HG03342 (cell line): ENCODE data around the gene YARS1.

ENCODE experiments used
- ATAC-seq: cut with Tn5 transposase; IDR thresholded peaks from one replicate; pipeline ENCODE4 v1.9.1; 2021; ENCODE audit warnings: mild to moderate bottlenecking, moderate library complexity; ENCODE audit not compliant: unreplicated experiment

Gene YARS1

DNA sequence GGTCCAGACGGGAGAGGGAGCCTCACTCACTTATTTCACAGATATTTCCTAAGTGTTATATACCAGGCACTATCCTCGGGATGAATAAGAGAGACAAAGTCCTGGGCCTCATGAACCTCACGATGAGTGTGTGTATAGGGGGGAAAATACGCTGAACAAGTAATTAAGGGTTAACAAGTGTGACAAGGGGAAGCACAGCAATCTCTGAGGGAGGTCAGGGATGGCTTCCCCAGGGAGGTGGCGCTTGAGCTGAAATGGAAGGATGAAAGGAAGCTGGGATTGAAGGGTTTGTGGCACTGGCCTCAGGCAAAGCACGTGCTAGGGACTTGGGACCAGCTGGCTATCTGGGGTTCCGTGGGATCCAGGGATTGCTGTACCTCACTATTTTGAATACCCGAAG is 68.2 kb downstream of the YARS1 start:
- no peak for ATAC-seq

- ATAC-seq: no peak
These were observed 68.8 kb downstream of the YARS1 start for GRCh38 chr1:32748348-32748747.

DNA sequence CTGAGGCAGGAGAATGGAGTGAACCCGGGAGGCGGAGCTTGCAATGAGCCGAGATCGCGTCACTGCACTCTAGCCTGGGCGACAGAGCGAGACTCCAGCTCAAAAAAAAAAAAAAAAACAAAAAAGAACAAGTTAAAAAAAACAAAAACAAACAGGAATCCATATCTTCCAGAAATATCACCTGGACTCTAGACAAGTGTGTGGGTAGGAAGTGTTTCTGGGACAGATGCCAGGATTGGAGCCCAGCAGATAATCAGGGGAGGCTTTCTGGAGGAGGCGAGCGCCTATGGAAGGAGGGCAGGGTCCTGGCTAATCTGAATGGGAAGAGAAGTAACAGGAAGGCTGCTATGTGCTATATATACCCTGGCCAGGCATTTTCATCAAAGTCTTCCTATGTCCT is 71.0 kb downstream of the YARS1 start:
- ATAC-seq: no peak

DNA sequence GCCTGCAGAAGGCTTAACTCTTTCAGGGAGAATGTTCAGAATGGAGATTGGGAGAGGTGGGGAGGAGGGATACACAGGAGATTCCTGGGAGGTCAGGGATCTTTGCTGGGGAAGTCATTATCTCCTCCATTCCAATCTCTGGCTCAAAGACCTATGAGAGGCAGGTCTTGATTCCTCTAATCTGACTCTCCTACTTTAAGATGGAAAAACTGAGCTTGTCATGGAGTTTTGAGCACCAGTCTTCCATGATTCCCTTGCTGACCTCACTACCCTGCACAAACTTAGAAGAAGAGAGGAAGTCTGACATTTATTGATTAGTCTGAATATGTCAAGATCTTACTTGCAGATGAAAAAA is 73.1 kb downstream of the YARS1 start:
- no peak for ATAC-seq

DNA sequence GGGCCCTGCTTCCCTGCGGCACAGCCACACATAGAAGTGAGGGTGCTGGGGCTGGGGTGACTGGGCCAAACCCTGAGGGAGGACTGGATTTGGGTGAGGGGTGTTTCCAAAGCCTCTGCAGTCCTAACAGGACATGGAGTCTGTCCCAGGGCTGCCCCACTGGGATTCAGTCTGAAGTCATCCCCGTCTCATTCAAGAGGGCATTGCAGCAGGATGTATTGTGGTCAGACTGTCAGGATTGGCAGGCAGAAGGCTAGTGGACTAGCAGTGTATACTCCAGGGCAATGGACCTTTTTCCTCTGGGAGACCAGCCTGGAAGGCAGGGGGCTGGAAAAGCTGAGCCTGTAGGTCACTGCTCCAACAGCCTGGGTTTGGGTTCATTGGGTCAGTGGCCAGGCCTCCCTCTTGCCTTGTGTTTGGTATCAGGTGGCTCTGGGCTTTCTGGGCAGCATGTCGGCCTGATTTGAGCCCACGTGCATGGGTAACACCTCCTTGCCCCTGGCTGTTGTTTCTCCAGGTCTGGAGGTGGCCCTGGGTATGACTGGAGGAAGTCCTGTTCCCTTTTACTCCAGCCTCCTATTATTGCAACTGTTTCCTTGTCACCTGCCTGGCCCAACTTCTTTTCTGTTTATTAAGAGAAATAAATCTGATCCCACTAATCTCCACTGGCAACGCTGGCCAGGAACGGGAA is 73.6 kb downstream of the YARS1 start:
- ATAC-seq: no peak

DNA sequence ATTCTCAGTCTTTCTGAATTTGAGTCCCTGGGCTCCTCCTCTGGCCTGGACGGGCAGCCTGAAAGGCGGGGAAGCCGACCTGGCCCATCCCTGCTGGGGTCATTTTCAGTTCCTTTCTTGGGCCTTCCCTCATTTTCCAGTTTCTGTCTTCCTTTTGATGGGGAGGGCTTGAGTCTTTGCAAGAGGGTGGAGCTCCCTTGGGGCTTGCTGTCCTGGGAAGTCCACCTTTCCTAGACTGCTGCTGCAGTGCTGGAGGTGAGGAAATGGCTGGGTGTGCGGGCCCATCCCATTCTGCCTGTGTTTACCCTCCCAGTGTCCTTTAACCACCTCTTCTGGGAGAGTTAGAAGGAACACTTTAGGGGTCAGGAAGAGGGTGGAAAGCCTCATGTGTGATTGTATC is 74.2 kb downstream of the YARS1 start:
- no peak for ATAC-seq

GRCh38 chr1:32742199-32742947 is 74.8 kb downstream of the YARS1 start:
- no peak for ATAC-seq

DNA sequence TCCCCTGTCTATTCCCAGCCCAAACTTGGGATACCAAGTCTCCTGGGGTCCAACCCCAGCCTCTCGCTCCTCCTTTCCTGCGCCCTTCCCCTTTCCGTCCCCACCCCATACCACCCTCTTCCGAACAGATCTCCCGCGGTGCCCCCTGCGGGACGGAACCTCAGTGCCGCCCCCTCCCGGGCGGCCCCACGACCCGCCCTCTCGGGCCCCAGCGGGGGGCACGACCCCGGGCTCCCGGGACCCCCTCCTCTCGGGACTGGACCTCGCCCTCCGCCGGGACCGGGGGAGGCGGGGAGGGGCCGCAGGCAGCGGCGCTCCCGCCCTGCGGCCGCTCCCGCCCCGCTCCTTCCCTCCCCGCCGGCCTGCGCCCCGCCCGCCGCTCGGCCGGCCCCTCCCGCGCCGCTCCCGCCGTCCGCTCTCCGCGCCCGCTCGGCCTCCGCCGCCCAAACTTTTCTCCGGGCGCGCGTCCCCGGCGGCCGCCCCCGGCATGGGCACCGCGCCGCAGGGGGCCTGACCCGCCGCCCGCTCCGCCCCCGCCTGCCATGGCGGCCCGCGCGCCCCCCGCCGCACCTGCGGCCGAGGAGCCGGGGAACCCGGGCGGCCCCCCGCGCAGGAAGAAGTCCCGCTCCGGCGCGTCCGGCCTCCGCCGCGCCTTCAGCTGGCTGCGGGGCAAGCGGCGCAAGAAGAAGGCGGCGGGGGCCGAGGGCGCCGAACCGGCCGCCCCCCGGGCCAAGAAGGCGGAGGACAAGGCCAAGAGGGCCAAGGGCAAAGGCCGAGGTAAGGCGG is 75.6 kb downstream of the YARS1 start:
- no peak for ATAC-seq

GRCh38 chr1:32741059-32741412 is 76.1 kb downstream of the YARS1 start:
- ATAC-seq: no peak

DNA sequence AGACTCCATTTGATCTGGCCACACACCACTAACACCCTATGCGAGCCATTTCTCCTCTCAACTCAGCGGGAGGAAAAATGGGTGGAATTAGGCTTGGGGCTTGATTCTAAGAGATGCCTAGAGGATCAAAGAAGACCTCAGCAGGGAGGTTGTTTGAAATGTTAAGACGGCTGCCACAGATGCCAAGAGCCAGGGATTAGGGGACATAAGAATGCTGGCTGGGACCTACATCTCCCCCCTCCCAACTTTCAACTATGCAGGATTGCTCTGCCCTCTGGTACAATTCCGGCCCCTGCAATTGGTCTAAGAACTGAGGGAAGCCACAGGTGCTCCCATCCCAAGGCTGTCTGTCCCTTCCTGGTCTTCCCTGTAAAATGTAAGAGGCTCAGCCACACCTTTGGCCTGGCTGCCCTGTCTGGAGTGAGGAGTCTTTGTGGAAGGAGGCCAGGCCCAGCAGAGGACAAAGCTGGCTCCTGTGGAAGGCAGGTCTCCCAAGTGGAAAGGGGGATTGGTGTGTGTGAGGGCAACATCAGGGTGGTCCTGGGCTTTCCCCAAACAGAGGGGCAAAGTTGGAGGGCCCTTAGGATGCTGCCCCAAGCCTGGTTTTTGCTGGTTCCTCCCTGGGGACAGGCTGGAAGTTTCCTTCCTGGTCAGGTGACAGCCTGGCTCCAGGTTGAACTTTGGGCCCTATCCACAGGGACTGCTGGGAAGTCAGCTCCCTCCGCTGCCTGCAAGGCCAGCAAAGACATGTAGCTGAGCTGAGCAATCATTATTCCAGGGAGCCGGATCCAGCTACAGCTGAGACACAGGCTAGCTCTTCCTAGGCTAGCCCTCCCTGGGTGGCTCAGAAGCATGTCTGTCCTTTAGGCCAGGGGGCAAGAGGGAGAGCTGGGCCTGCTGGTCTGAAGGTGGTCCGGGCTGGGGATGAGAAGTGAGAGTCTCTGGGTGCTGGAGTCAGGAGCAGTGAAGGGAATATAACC is 80.1 kb downstream of the YARS1 start:
- ATAC-seq: no peak

GRCh38 chr1:32733582-32734321 is 83.4 kb downstream of the YARS1 start:
- no peak for ATAC-seq

DNA sequence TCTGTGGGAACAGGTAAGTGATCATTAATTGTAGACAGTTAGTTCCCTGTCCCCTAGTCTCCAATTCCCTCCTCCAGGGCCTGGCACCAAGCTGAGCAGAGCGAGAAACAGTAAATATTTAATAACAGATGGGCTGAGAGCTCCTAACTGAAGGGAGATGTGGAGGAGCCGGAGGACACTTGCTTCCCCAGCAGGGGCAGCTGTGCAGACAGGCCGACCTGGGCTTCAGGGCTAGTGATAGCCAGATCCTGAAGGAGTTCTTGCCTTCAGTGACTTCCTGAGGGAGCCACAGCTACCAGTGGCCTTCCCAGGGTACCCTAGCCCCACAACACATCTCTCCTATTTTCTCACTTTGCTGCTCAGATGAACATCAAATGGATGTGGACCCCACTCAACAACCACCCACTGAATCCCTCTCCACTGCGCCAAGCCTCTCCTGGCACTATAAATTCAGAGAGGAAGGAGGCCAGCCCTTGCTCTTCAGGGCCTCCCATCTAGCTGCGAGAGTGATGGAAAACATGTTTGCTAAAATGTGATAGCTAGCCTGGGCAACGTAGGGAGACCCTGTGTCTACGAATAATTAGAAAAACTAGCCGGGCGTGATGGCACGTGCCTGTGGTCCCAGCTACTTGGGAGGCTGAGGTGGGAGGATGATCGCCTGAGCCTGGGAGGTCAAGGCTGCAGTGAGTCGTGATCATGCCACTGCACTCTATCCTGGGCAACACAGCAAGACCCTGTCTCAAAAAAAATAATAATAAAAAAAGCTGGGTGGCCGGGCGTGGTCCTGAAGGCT is 87.7 kb downstream of the YARS1 start:
- no peak for ATAC-seq

- no peak for ATAC-seq
These were observed 88.6 kb downstream of the YARS1 start for GRCh38 chr1:32728413-32729077.

DNA sequence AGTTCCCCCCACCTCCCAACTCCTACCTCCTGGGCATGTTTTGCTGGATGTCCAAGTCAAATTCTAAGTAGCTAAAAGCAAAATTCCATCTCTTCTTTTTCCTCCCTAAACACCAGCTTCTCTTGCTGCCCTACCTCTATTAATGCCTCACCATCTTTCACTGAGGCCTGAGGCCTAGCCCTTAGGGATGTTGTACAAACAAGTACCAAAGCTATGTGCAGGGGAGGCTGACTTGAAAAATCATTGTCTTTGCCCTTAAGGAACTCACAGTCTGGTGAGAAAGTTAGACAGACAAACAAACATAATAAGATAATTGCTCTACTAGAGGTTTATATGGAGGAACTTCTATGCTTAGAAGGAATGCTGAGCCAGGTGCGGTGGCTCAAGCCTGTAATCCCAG is 89.3 kb downstream of the YARS1 start:
- no peak for ATAC-seq

DNA sequence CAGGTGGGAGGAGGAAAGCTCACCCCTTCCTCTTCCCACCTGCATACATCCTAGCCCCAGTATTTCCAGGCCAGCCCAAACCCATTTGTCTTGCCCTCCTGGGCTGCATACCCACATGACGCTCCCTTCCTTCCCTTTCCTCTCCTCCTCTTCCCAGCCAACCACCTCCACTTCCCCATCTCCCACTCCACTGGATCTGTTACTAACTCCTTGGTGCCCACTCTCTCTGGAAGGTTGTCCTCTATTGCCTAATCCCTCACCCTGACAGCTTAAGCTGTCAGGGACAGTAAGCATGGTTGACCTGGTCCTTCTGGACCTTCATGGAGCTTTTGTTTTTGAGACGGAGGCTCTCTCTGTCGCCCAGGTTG is 91.6 kb downstream of the YARS1 start:
- no peak for ATAC-seq
